ENCODE measurements around the gene IL1RAPL1. TPM values are rescaled to one million over a fixed set of nuclear protein-coding genes. Genes with fewer than 3 reads are reported as not detected.

The IL1RAPL1 gene
- polyA plus RNA-seq, 2 of the 4 experiments (the other 2 are of a cell fraction), result not detected

DNA sequence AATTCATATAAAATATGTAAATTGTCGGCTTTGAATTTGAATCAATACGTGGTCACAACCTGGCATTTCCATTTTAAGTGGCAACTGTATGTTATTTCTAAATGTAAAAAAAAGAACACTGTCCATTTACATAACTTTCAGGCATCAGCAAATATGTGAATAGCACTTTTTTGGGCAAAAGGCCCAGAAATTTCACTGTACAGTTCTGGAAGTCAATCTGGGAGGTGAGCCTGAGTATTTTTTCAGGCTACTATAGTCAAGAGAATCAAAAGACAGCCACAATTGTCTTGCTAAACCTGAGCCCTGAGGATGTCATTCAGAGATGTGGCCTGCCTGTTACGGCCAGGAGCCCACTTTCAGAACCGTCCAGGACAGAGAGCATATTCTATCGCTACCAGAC, 1084.2 kb downstream of the IL1RAPL1 start:
- Histone ChIP-seq H3K9me3 (no peaks in the 10 kb centered on the region), H3K4me2 (no peak overlapping the region), H3K27ac (no peak overlapping the region), H3K4me1 (no peaks in the 10 kb centered on the region), H3K4me3 (no peak overlapping the region)
- WGBS (ENCODE audit: missing lambda C conversion rate), result 93% methylated on average over 5 of the region's 5 CpGs
- FAIRE-seq (no peak), DNase-seq (ENCODE audit: low read depth in 1 of 2, low spot score in 1 of 2) (no peak), ATAC-seq (no peak)
- TF ChIP-seq CHD4 (IDR thresholded peaks at IDR 0.05; ENCODE audit: borderline replicate concordance), result no peak
- TF ChIP-seq ZC3H11A (IDR thresholded peaks at IDR 0.05), result no peak
- no peak for TF ChIP-seq MAX (IDR thresholded peaks at IDR 0.05)
- no peak for TF ChIP-seq RFX5 (IDR thresholded peaks at IDR 0.05)
- TF ChIP-seq CHD2 (IDR thresholded peaks at IDR 0.05; ENCODE audit: low read length, partially characterized antibody), result no peak
- TF ChIP-seq ZSCAN20 (CRISPR knock-in tag; IDR thresholded peaks at IDR 0.05), result no peak
- no peak for TF ChIP-seq RAD21 (conservative IDR thresholded peaks at IDR 0.05 in 1 of 2, IDR thresholded peaks at IDR 0.05 in 1 of 2)
- TF ChIP-seq NR3C1 (IDR thresholded peaks at IDR 0.05), result no peak
- no peak for TF ChIP-seq CEBPB (IDR thresholded peaks at IDR 0.05)
- no peak for TF ChIP-seq FOSB (CRISPR knock-in tag; IDR thresholded peaks at IDR 0.05)
- no peak for TF ChIP-seq HEYL (CRISPR knock-in tag; IDR thresholded peaks at IDR 0.05)
- TF ChIP-seq, protein P1, sequence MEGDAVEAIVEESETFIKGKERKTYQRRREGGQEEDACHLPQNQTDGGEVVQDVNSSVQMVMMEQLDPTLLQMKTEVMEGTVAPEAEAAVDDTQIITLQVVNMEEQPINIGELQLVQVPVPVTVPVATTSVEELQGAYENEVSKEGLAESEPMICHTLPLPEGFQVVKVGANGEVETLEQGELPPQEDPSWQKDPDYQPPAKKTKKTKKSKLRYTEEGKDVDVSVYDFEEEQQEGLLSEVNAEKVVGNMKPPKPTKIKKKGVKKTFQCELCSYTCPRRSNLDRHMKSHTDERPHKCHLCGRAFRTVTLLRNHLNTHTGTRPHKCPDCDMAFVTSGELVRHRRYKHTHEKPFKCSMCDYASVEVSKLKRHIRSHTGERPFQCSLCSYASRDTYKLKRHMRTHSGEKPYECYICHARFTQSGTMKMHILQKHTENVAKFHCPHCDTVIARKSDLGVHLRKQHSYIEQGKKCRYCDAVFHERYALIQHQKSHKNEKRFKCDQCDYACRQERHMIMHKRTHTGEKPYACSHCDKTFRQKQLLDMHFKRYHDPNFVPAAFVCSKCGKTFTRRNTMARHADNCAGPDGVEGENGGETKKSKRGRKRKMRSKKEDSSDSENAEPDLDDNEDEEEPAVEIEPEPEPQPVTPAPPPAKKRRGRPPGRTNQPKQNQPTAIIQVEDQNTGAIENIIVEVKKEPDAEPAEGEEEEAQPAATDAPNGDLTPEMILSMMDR (IDR thresholded peaks at IDR 0.05), result no peak
- TF ChIP-seq CBX2 (IDR thresholded peaks at IDR 0.05; ENCODE audit: borderline replicate concordance, low read depth), result no peak
- no peak for TF ChIP-seq KDM1A (IDR thresholded peaks at IDR 0.05; ENCODE audit: low read depth)
- POLR2A ChIA-PET, result no interaction called here
- CTCF ChIA-PET, result no interaction called here

DNA sequence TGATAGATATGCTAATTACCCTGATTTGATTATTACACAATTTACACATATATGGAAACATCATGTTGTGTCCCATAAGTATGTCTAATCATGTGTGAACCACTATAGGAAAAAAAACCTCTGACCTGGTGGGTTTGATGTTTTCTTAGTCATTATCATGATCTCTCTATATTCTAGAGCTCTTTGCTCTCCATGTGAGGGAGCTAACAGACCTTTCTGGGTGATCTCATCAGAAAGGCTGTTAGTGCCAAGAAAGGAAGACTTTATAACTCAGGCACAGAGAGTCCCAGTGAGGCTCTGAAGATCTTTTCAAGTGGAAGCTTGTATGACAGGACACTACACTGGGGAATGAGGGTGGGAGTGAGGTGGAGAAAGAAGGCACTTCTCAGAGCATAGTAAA, 1100.4 kb downstream of the IL1RAPL1 start:
- H3K4me2 ChIP-seq, result no peak overlapping the region
- no peaks in the 10 kb centered on the region for H3K4me1 ChIP-seq
- H3K27ac ChIP-seq, result no peak overlapping the region
- ChIA-PET POLR2A (no interaction called here), CTCF (no interaction called here)
- no peak for FAIRE-seq
- H3K9me3 ChIP-seq, result no peaks in the 10 kb centered on the region
- TF ChIP-seq KDM5A (IDR thresholded peaks at IDR 0.05) (no peak), RAD21 (conservative IDR thresholded peaks at IDR 0.05 in 1 of 2, IDR thresholded peaks at IDR 0.05 in 1 of 2) (peak in 1 of 2 experiments; percentile 21; a peak in 1 of 5 replicates)
- ATAC-seq, result peak; percentile 50 to 54; a peak in 4 of 6 replicates
- no peak overlapping the region for H3K4me3 ChIP-seq
- peak in 1 of 2 experiments; percentile 22 for DNase-seq (ENCODE audit: low read depth in 1 of 2, low spot score in 1 of 2)

- DNase-seq (ENCODE audit: low read depth in 1 of 2, low spot score in 1 of 2) (no peak), FAIRE-seq (no peak), ATAC-seq (no peak)
- ChIA-PET CTCF (no interaction called here), POLR2A (no interaction called here)
- TF ChIP-seq PBX3 (IDR thresholded peaks at IDR 0.05), result no peak
- no peak for TF ChIP-seq NR3C1 (IDR thresholded peaks at IDR 0.05)
- TF ChIP-seq EHMT2 (IDR thresholded peaks at IDR 0.05; ENCODE audit: low read depth), result no peak
- TF ChIP-seq, protein P2, sequence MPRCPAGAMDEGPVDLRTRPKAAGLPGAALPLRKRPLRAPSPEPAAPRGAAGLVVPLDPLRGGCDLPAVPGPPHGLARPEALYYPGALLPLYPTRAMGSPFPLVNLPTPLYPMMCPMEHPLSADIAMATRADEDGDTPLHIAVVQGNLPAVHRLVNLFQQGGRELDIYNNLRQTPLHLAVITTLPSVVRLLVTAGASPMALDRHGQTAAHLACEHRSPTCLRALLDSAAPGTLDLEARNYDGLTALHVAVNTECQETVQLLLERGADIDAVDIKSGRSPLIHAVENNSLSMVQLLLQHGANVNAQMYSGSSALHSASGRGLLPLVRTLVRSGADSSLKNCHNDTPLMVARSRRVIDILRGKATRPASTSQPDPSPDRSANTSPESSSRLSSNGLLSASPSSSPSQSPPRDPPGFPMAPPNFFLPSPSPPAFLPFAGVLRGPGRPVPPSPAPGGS (IDR thresholded peaks at IDR 0.05), result no peak
- TF ChIP-seq RFX5 (IDR thresholded peaks at IDR 0.05), result no peak
- TF ChIP-seq FOXS1 (CRISPR knock-in tag; IDR thresholded peaks at IDR 0.05), result no peak
- TF ChIP-seq NFE2L2 (conservative IDR thresholded peaks at IDR 0.05; ENCODE audit: low read length), result no peak
- no peak for TF ChIP-seq NPAS2 (CRISPR knock-in tag; IDR thresholded peaks at IDR 0.05; ENCODE audit: borderline replicate concordance)
- TF ChIP-seq ELK1 (IDR thresholded peaks at IDR 0.05; ENCODE audit: low read depth, low read length), result no peak
- no peak for TF ChIP-seq CHD2 (IDR thresholded peaks at IDR 0.05; ENCODE audit: low read length, partially characterized antibody)
- TF ChIP-seq MYC (IDR thresholded peaks at IDR 0.05; ENCODE audit: borderline replicate concordance, low read length), result no peak
- no peak for TF ChIP-seq FOSL2 (IDR thresholded peaks at IDR 0.05)
- TF ChIP-seq FOSL2 (CRISPR knock-in tag; IDR thresholded peaks at IDR 0.05), result no peak
- Histone ChIP-seq H3K9me3 (no peaks in the 10 kb centered on the region), H3K4me3 (no peak overlapping the region), H3K27ac (no peak overlapping the region), H3K4me2 (no peak overlapping the region), H3K4me1 (no peaks in the 10 kb centered on the region)
- WGBS (ENCODE audit: missing lambda C conversion rate), result 86% methylated on average over 3 of the region's 3 CpGs
Measured at GRCh38 chrX:29690061-29690460, 1102.8 kb downstream of the IL1RAPL1 start.
